HepG2 (cell line): ENCODE results near the gene ZNF653. TPM values are rescaled to one million over a fixed set of nuclear protein-coding genes. Genes with fewer than 3 reads are reported as not detected.

Experiments used
- ATF7 ChIP-seq, 2 experiments: fragments of 450-650 bp in 1 of 2; sonication (generic) in 1 of 2; formaldehyde crosslinking in 1 of 2; IDR thresholded peaks; 2 replicates each; pipeline versions ENCODE4 v1.4.0 to v1.6.1; 2016 to 2020; ENCODE audit warnings: antibody characterized with exemption in 1 of 2, mild to moderate bottlenecking in 1 of 2, missing genetic modification reagents in 1 of 2
- FOSL1 ChIP-seq: sonication (generic); formaldehyde crosslinking; IDR thresholded peaks from 2 replicates; pipeline ENCODE4 v1.9.0; 2021; ENCODE audit warnings: missing genetic modification reagents, borderline replicate concordance
- FOXP4 ChIP-seq: sonication (generic); formaldehyde crosslinking; IDR thresholded peaks from 2 replicates; pipeline ENCODE4 v1.4.0; 2020; ENCODE audit warnings: missing genetic modification reagents
- HNRNPUL1 ChIP-seq: fragments of 200-400 bp; formaldehyde crosslinking; IDR thresholded peaks from 2 replicates; pipeline ENCODE4 v1.6.1; 2017; ENCODE audit warnings: low read depth, mild to moderate bottlenecking, low read length, moderate library complexity
- KAT7 ChIP-seq: IDR thresholded peaks from 2 replicates; pipeline ENCODE4 v1.6.1; 2018; ENCODE audit warnings: borderline replicate concordance, missing compliant biosample characterization
- MXD1 ChIP-seq: sonication (generic); formaldehyde crosslinking; IDR thresholded peaks from 2 replicates; pipeline ENCODE4 v1.4.0; 2020; ENCODE audit warnings: mild to moderate bottlenecking, missing genetic modification reagents
- RFX5 ChIP-seq: IDR thresholded peaks from 2 replicates; pipeline ENCODE4 v1.6.1; 2011; ENCODE audit warnings: low read depth, low read length, improper control_type of control experiment
- SSRP1 ChIP-seq: IDR thresholded peaks from 2 replicates; pipeline ENCODE4 v1.6.1; 2016; ENCODE audit warnings: control low read depth
- ZBTB40 ChIP-seq, 2 experiments: fragments of 450-650 bp in 1 of 2; sonication (generic) in 1 of 2; formaldehyde crosslinking in 1 of 2; IDR thresholded peaks; 2 replicates each; pipeline versions ENCODE4 v1.6.1 to v1.8.0; 2016 to 2022; ENCODE audit warnings: antibody characterized with exemption in 1 of 2, mild to moderate bottlenecking in 1 of 2, missing genetic modification reagents in 1 of 2
- ZNF564 ChIP-seq: sonication (generic); formaldehyde crosslinking; IDR thresholded peaks from 2 replicates; pipeline ENCODE4 v1.8.1; 2023; ENCODE audit warnings: mild to moderate bottlenecking, missing genetic modification reagents
- ZNF646 ChIP-seq: sonication (generic); formaldehyde crosslinking; IDR thresholded peaks from 2 replicates; pipeline ENCODE4 v1.9.0; 2021; ENCODE audit warnings: mild to moderate bottlenecking, missing genetic modification reagents
- polyA plus RNA-seq, 8 experiments: library from polyadenylated mRNA; depleted of rRNA in 3 of 8; stranded (reverse) in 7 of 8; unstranded in 1 of 8; fragments of >200 nt; fragmentation: Illumina TruSeq in 4 of 8; extraction: Trizol in 4 of 8; gene quantifications; 2 replicates each; pipeline versions ENCODE4 v1.2.1 to v1.2.3, GENCODE V29; 2011 to 2016; ENCODE audit warnings: low read depth in 4 of 8, missing spikeins in 1 of 8, mixed read lengths in 1 of 8; ENCODE audit not compliant: insufficient read depth in 1 of 8
- total RNA-seq, 5 experiments: library from RNA; depleted of rRNA; stranded (reverse); fragments of >200 nt; fragmentation: Illumina TruSeq; extraction: Trizol; gene quantifications; 2 replicates each; pipeline ENCODE4 v1.2.3, GENCODE V29; 2016; ENCODE audit warnings: low read depth in 1 of 5

The ZNF653 gene
- total and polyA plus RNA-seq, 2 of the 13 experiments (the other 11 are each of a cell fraction or from before 2014, with no cell fraction given): 4.7 to 7.1 TPM

- TF ChIP-seq ZBTB40 (IDR thresholded peaks at IDR 0.05): no peak
- TF ChIP-seq ZBTB40 (CRISPR knock-in tag; IDR thresholded peaks at IDR 0.05): no peak
- no peak for TF ChIP-seq ZNF646 (CRISPR knock-in tag)
- TF ChIP-seq FOXP4: no peak
- no peak for TF ChIP-seq FOSL1 (CRISPR knock-in tag)
- no peak for TF ChIP-seq RFX5
- no peak for TF ChIP-seq ZNF564
- no peak for TF ChIP-seq MXD1 (CRISPR knock-in tag)
- no peak for TF ChIP-seq KAT7 (CRISPR knock-in tag)
- TF ChIP-seq SSRP1 (CRISPR knock-in tag): no peak
- no peak for TF ChIP-seq ATF7 (IDR thresholded peaks at IDR 0.05)
- TF ChIP-seq ATF7 (CRISPR knock-in tag; IDR thresholded peaks at IDR 0.05): no peak
- no peak for TF ChIP-seq HNRNPUL1
Observed at GRCh38 chr19:11510444-11510843, 4.8 kb upstream of the ZNF653 start (continued).
